Activated CD4-positive, alpha-beta T cell treated with anti-CD3 and anti-CD28 coated beads for 36 hours (primary cell): Measurements from ENCODE around the gene HSPA12A. TPM values are rescaled to one million over a fixed set of nuclear protein-coding genes. Genes with fewer than 3 reads are reported as not detected.
A peak's percentile ranks its signal among the peaks of the same experiment; 100 is the strongest.

Source experiments
- ATAC-seq: fragments of 200-7000 bp; cut with Tn5 transposase; one replicate; pipeline ENCODE4 v1.10.0; 2021; ENCODE audit warnings: mild to moderate bottlenecking, moderate library complexity
- CTCF ChIA-PET: fragments of 350-600 bp; sonication (Branson Sonifier 250); formaldehyde crosslinking; loops from one replicate; lab custom pipeline; 2021; ENCODE audit warnings: antibody characterized with exemption; lab: Charles Lee
- POLR2A ChIA-PET: fragments of 350-600 bp; sonication (Branson Sonifier 250); formaldehyde crosslinking; loops from one replicate; lab custom pipeline; 2021; ENCODE audit warnings: antibody characterized with exemption, inconsistent platforms; lab: Charles Lee
- DNase-seq: peaks from one replicate; pipeline ENCODE4 v3.0.0-alpha.2; 2020
- H3K27ac Mint-ChIP-seq: one replicate; pipeline ENCODE4 v1.8.0; 2021; ENCODE audit warnings: mixed read lengths
- H3K27me3 Mint-ChIP-seq: one replicate; pipeline ENCODE4 v1.8.0; 2021; ENCODE audit warnings: mixed read lengths
- H3K36me3 Mint-ChIP-seq: one replicate; pipeline ENCODE4 v1.8.0; 2021; ENCODE audit warnings: low read depth, mixed read lengths
- H3K4me1 Mint-ChIP-seq: one replicate; pipeline ENCODE4 v1.8.0; 2021; ENCODE audit warnings: mixed read lengths
- H3K4me3 Mint-ChIP-seq: one replicate; pipeline ENCODE4 v1.8.0; 2021; ENCODE audit warnings: mild to moderate bottlenecking, moderate library complexity, mixed read lengths
- H3K9me3 Mint-ChIP-seq: one replicate; pipeline ENCODE4 v1.8.0; 2021; ENCODE audit warnings: low read depth, mixed read lengths
- intact Hi-C, 2 experiments: fragments of 100-400 bp; cut with DNase I in 1 of 2; cut with micrococcal nuclease in 1 of 2; formaldehyde crosslinking; loops; one replicate each; pipeline versions ENCODE4 v1.14.2 to v1.15.1; 2022 to 2024; cut with DNase I, micrococcal nuclease
- total RNA-seq, 2 experiments: library from RNA; stranded (reverse); gene quantifications; one replicate each; pipeline ENCODE4 v1.2.3, GENCODE V29; 2021

The HSPA12A gene
- total RNA-seq, 2 experiments from 2014 or later = 0.41 to 0.74 TPM

GRCh38 chr10:116740971-116741370 is 1.4 kb downstream of the HSPA12A start:
- intact Hi-C loops = loop anchor here in 1 of 2 experiments (5.0 kb wide), 2 partner anchors 436 to 1804 kb away; partner anchors contain the start of gene TRUB1
- no peak for DNase-seq

GRCh38 chr10:116738339-116738738 is 4.0 kb downstream of the HSPA12A start:
- Mint-ChIP-seq H3K4me3 (no peak overlapping the region), H3K9me3 (peaks cover 3% of the 10 kb centered on the region), H3K27ac (no peak overlapping the region), H3K36me3 (no peaks in the 10 kb centered on the region), H3K4me1 (peaks cover 3% of the 10 kb centered on the region), H3K27me3 (peaks cover 48% of the 10 kb centered on the region)
- DNase-seq (no peak), ATAC-seq (no peak)
- intact Hi-C loops = no loop called here
- POLR2A ChIA-PET = no interaction called here
- CTCF ChIA-PET = no interaction called here

More at GRCh38 chr10:116740971-116741370, 1.4 kb downstream of the HSPA12A start:
- POLR2A ChIA-PET = no interaction called here
- CTCF ChIA-PET = no interaction called here
- Mint-ChIP-seq H3K4me3 (no peak overlapping the region), H3K9me3 (peaks cover 3% of the 10 kb centered on the region), H3K36me3 (no peaks in the 10 kb centered on the region), H3K27me3 (peaks cover 58% of the 10 kb centered on the region), H3K4me1 (peaks cover 4% of the 10 kb centered on the region), H3K27ac (no peak overlapping the region)
- no peak for ATAC-seq

DNA sequence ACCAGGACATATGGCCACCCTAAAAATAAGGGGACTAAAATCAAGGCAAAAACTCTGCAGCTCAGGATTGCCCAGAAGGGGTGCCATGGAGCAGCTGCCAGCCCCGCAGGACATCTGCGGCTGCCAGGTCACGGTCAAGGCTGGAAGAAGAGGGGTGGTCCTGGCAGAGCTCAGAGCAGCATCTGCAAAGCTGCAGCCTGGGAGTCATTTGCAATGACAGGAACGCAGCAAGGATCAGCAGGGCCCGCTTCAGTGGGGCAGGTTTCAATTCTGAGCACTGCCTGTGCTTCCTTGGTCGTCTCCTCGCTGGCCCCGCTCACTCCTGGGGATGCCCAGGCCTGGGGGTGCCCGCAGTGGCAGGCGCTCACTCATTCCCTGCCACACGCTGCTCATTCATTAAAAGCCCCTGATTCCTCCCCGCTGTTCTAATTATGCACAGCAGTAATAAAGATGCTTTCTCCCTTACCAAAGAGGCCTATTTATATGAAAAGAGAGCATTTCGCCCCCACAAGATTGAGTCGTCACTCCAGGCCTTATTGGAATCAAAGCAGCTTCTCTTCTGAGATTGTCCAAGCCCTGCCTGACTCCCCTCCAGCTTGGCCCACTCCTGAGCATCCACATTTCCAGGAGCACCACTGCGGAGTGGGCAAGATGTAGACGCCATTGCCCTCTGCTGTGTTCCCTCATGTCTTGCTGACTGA is 4.6 kb downstream of the HSPA12A start:
- CTCF ChIA-PET = no interaction called here
- POLR2A ChIA-PET = no interaction called here
- Mint-ChIP-seq H3K27me3 (peaks cover 50% of the 10 kb centered on the region), H3K36me3 (no peaks in the 10 kb centered on the region), H3K4me1 (no peaks in the 10 kb centered on the region), H3K4me3 (no peak overlapping the region), H3K9me3 (peaks cover 3% of the 10 kb centered on the region), H3K27ac (no peak overlapping the region)
- ATAC-seq (no peak), DNase-seq (no peak)
- intact Hi-C loops = no loop called here

DNA sequence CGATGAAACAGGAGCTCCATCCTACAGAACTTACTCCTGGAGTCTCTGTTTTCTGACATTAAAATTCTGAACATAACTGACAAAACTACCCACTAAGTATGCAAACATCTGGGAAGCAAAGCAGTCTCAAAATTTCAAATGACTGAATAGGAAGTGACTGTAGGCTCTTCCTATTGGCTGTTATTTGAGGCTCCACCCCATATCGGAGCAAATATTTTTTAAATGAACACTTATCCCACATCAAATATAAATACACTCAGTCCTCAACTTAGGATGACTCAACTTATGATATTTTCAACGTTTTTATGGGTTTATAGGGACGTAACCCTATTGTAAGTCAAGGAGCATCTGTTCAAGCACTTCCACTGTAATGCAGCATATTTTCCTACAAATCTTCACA is 8.8 kb downstream of the HSPA12A start:
- ChIA-PET CTCF (no interaction called here), POLR2A (no interaction called here)
- no peak for DNase-seq
- no peaks in the 10 kb centered on the region for H3K4me1 Mint-ChIP-seq
- no peak overlapping the region for H3K27ac Mint-ChIP-seq
- H3K4me3 Mint-ChIP-seq = no peak overlapping the region
- no peaks in the 10 kb centered on the region for H3K36me3 Mint-ChIP-seq
- peaks cover 3% of the 10 kb centered on the region for H3K9me3 Mint-ChIP-seq
- intact Hi-C loops = no loop called here
- ATAC-seq = no peak
- H3K27me3 Mint-ChIP-seq = peaks cover 44% of the 10 kb centered on the region

DNA sequence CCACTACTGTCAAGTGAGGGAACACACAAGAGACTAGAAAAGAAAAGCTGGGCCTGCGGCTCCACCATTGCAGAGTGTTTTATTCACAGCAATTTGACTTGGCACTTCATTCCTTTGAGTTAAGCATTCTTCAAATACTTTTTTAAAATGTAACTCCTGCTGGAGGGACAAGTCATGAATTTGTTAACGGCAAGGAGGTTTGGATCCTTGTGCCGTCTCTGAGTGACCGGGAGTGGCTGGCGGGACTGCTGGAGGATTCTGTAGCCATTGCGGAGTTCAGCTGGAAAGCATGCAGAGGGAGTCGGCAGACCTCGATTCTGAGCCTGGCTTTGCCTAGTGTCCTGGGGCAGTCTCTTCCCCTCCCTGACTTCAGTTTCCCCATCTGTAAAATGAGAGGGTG is 9.8 kb downstream of the HSPA12A start:
- ATAC-seq = no peak
- intact Hi-C loops = no loop called here
- H3K9me3 Mint-ChIP-seq = peaks cover 3% of the 10 kb centered on the region
- CTCF ChIA-PET = interaction anchor here (0.7 kb wide), 1 partner anchor 124 kb away, joined by 3 read pairs; no protein-coding TSS in a partner anchor
- no peaks in the 10 kb centered on the region for H3K36me3 Mint-ChIP-seq
- no peaks in the 10 kb centered on the region for H3K4me1 Mint-ChIP-seq
- H3K27me3 Mint-ChIP-seq = peaks cover 49% of the 10 kb centered on the region
- no peak overlapping the region for H3K4me3 Mint-ChIP-seq
- DNase-seq = no peak
- H3K27ac Mint-ChIP-seq = no peak overlapping the region
- POLR2A ChIA-PET = no interaction called here

- POLR2A ChIA-PET = no interaction called here
- no peak overlapping the region for H3K4me3 Mint-ChIP-seq
Observed at GRCh38 chr10:116730464-116731260, 11.7 kb downstream of the HSPA12A start.

DNA sequence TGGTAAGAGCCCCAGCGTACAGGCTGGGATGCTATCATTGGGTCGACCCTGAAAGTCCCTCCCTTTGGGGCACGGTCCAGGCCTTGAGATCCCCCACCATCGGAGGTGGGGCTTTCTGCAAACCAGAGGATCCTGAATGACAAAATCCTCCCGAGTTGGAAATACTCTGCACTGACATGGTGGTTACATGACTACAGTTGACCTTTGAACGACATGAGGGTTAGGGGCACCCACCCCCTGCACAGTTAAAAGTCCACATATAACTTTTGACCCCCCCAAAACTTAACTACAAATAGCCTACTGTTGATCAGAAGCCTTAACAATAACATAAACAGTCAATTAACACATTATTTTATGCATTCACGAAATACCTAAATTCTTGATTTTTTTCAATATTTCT is 13.1 kb downstream of the HSPA12A start:
- ATAC-seq = no peak
- no peaks in the 10 kb centered on the region for H3K9me3 Mint-ChIP-seq
- CTCF ChIA-PET = no interaction called here
- POLR2A ChIA-PET = no interaction called here
- intact Hi-C loops = loop anchor here in 1 of 2 experiments (5.0 kb wide), 1 partner anchor 52 kb away; no protein-coding TSS in a partner anchor
- peaks cover 15% of the 10 kb centered on the region for H3K4me1 Mint-ChIP-seq
- H3K27me3 Mint-ChIP-seq = peaks cover 58% of the 10 kb centered on the region
- no peak overlapping the region for H3K27ac Mint-ChIP-seq
- H3K36me3 Mint-ChIP-seq = no peaks in the 10 kb centered on the region
- H3K4me3 Mint-ChIP-seq = no peak overlapping the region
- no peak for DNase-seq

More at GRCh38 chr10:116730464-116731260, 11.7 kb downstream of the HSPA12A start:
- DNase-seq = no peak
- H3K36me3 Mint-ChIP-seq = no peaks in the 10 kb centered on the region
- peaks cover 53% of the 10 kb centered on the region for H3K27me3 Mint-ChIP-seq
- CTCF ChIA-PET = no interaction called here
- H3K9me3 Mint-ChIP-seq = no peaks in the 10 kb centered on the region
- no peak for ATAC-seq
- intact Hi-C loops = no loop called here
- peaks cover under 1% of the 10 kb centered on the region for H3K4me1 Mint-ChIP-seq
- no peak overlapping the region for H3K27ac Mint-ChIP-seq

GRCh38 chr10:116728526-116729096 is 13.8 kb downstream of the HSPA12A start:
- CTCF ChIA-PET = no interaction called here
- Mint-ChIP-seq H3K4me1 (peaks cover 21% of the 10 kb centered on the region), H3K27me3 (peaks cover 53% of the 10 kb centered on the region), H3K36me3 (no peaks in the 10 kb centered on the region), H3K9me3 (no peaks in the 10 kb centered on the region), H3K4me3 (no peak overlapping the region), H3K27ac (no peak overlapping the region)
- ATAC-seq (no peak), DNase-seq (no peak)
- intact Hi-C loops = loop anchor here in 1 of 2 experiments (5.0 kb wide), 1 partner anchor 51 kb away; no protein-coding TSS in a partner anchor
- POLR2A ChIA-PET = no interaction called here

GRCh38 chr10:116723428-116724281 is 18.7 kb downstream of the HSPA12A start:
- peak; percentile 81 for ATAC-seq
- no peaks in the 10 kb centered on the region for H3K9me3 Mint-ChIP-seq
- DNase-seq = peak; percentile 45
- H3K4me3 Mint-ChIP-seq = no peak overlapping the region
- H3K4me1 Mint-ChIP-seq = peaks cover 30% of the 10 kb centered on the region
- POLR2A ChIA-PET = no interaction called here
- CTCF ChIA-PET = interaction anchor here (0.5 to 1.0 kb wide), 2 partner anchors 493 to 572 kb away, joined by 3 read pairs; no protein-coding TSS in a partner anchor
- H3K27ac Mint-ChIP-seq = no peak overlapping the region
- intact Hi-C loops = no loop called here
- H3K36me3 Mint-ChIP-seq = no peaks in the 10 kb centered on the region
- peaks cover 62% of the 10 kb centered on the region for H3K27me3 Mint-ChIP-seq

DNA sequence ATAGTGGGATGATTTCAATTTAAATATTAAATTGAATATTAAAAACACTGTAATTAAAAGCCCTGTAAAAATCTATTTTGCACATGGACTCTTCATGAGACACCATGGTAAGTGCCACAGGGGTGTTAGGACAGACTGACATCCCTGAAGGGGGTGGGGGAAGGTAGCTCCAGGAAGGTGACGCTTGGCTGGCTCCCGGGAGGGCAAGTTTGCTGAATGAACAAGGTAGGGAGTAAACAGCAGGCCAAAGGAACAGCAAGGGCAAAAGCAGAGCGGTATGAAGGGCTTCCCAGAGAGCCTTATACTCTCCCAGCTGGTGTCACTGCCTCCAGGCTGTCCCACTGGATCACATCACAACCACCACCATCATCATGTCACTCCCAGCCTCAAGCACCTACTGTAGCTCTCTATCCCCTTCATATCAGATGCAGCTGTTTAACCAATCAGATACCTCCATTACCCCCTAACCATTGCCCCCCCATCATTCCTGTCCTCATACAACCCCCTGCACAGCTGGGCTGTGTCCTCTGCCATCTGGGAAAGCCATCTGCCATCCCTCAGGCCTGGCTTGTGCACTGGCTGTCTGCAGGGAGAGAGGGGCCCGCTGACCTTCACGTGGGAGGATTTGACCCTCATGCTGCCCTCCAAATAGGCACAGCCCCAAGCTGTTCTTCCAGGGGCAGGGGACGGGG is 19.5 kb downstream of the HSPA12A start:
- no peak for DNase-seq
- Mint-ChIP-seq H3K9me3 (no peaks in the 10 kb centered on the region), H3K4me3 (no peak overlapping the region), H3K4me1 (peaks cover 30% of the 10 kb centered on the region), H3K27ac (no peak overlapping the region), H3K27me3 (peaks cover 57% of the 10 kb centered on the region), H3K36me3 (no peaks in the 10 kb centered on the region)
- intact Hi-C loops = no loop called here
- ChIA-PET POLR2A (no interaction called here), CTCF (no interaction called here)
- ATAC-seq = no peak
